ENCODE data around the gene RAB11B.

The RAB11B gene

DNA sequence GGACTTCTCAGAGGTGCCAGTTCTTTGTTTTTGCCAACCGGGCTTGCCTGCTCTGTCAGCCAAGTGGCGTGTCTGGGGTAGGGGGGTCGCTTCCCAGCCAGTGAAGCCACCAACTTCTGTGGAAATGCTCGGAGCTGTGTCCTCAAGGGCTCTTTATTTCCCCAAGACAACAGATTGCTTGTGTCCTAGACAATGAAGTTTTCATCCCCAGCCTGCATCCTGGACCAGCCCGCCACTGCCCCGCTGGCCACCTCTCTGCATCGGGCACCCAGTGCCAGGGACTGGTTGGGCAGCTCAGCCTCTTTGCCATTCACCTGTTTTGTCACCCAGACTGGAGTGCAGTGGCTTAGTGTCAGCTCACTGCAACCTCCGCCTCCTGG lies 3.7 kb downstream of the RAB11B start:
- Histone ChIP-seq H3K4me1 (ENCODE audit: control insufficient read depth in 5 of 5, insufficient read depth in 5 of 5, low read length in 5 of 5) (peaks cover 14 to 86% (median 77%) of the 10 kb centered on the region in 5 donors), H3K27me3 (ENCODE audit: control insufficient read depth in 5 of 5, insufficient read depth in 4 of 5, low read length in 5 of 5) (no peaks in the 10 kb centered on the region), H3K27ac (ENCODE audit: low read depth, low read length) (peak overlapping the region; percentile 92), H3K9ac (ENCODE audit: low read length in 5 of 5) (peak overlapping the region in 4 of 5 donors; percentile 31 to 73 (median 69)), H3K4me3 (ENCODE audit: low read depth in 1 of 5, low read length in 5 of 5) (no peak overlapping the region), H3K36me3 (ENCODE audit: control insufficient read depth in 5 of 5, insufficient read depth in 5 of 5, low read length in 5 of 5) (peaks cover 0 to 7% (median 3%) of the 10 kb centered on the region in 5 donors), H3K9me3 (ENCODE audit: control insufficient read depth in 5 of 5, low read length in 5 of 5) (no peaks in the 10 kb centered on the region)

DNA sequence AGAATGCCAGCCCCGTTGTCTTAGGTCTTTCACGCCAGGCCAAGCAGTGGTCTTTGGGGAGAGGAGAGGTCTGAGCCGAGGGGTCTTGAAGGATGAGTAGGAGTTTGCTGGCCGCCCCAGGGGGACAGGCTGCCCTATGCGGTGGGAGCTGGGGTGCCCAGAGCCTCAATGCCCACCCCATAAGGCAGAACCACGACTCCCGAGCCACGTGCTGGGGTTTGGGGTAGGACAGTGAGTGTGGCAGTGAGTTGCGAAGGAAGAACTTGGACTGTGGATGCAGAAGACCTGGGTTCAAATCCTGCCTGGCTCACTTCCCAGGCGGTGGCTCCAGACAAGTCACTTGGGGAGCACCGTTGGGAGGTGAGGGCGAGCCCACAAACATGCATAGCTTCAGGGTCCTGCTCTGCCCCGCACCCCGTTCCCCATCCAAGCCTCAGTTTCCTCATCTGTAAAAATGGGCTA lies 5.5 kb downstream of the RAB11B start:
- peaks cover 14 to 78% (median 72%) of the 10 kb centered on the region in 5 donors for H3K4me1 ChIP-seq (ENCODE audit: control insufficient read depth in 5 of 5, insufficient read depth in 5 of 5, low read length in 5 of 5)
- no peaks in the 10 kb centered on the region for H3K9me3 ChIP-seq (ENCODE audit: control insufficient read depth in 5 of 5, low read length in 5 of 5)
- H3K9ac ChIP-seq (ENCODE audit: low read length in 5 of 5): no peak overlapping the region
- peaks cover 0 to 20% (median 18%) of the 10 kb centered on the region in 5 donors for H3K36me3 ChIP-seq (ENCODE audit: control insufficient read depth in 5 of 5, insufficient read depth in 5 of 5, low read length in 5 of 5)
- peak overlapping the region; percentile 92 for H3K27ac ChIP-seq (ENCODE audit: low read depth, low read length)
- H3K4me3 ChIP-seq (ENCODE audit: low read depth in 1 of 5, low read length in 5 of 5): no peak overlapping the region
- no peaks in the 10 kb centered on the region for H3K27me3 ChIP-seq (ENCODE audit: control insufficient read depth in 5 of 5, insufficient read depth in 4 of 5, low read length in 5 of 5)

DNA sequence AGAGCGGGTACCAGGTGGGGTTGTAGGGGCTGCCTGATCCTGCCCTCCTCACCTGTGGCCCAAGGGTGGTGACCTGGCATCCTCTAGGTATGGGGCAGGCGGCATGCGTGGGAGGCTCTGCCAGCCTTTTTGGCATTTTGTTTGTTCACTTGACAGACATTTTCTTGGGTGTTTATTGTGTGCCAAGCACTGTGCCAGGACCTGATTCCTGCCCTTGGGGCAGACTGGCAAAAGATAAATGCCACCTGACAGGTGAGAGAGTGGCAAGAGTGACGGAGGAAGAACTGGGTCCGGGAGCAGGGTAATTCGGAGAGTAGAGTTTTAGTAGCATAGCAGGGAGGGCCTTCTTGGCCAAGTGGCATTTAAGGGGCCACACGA lies 6.0 kb downstream of the RAB11B start:
- H3K27me3 ChIP-seq (ENCODE audit: control insufficient read depth in 5 of 5, insufficient read depth in 4 of 5, low read length in 5 of 5): no peaks in the 10 kb centered on the region
- H3K4me3 ChIP-seq (ENCODE audit: low read depth in 1 of 5, low read length in 5 of 5): no peak overlapping the region
- H3K36me3 ChIP-seq (ENCODE audit: control insufficient read depth in 5 of 5, insufficient read depth in 5 of 5, low read length in 5 of 5): peaks cover 0 to 22% (median 18%) of the 10 kb centered on the region in 5 donors
- no peak overlapping the region for H3K27ac ChIP-seq (ENCODE audit: low read depth, low read length)
- H3K4me1 ChIP-seq (ENCODE audit: control insufficient read depth in 5 of 5, insufficient read depth in 5 of 5, low read length in 5 of 5): peaks cover 14 to 74% (median 68%) of the 10 kb centered on the region in 5 donors
- H3K9ac ChIP-seq (ENCODE audit: low read length in 5 of 5): no peak overlapping the region
- H3K9me3 ChIP-seq (ENCODE audit: control insufficient read depth in 5 of 5, low read length in 5 of 5): no peaks in the 10 kb centered on the region

DNA sequence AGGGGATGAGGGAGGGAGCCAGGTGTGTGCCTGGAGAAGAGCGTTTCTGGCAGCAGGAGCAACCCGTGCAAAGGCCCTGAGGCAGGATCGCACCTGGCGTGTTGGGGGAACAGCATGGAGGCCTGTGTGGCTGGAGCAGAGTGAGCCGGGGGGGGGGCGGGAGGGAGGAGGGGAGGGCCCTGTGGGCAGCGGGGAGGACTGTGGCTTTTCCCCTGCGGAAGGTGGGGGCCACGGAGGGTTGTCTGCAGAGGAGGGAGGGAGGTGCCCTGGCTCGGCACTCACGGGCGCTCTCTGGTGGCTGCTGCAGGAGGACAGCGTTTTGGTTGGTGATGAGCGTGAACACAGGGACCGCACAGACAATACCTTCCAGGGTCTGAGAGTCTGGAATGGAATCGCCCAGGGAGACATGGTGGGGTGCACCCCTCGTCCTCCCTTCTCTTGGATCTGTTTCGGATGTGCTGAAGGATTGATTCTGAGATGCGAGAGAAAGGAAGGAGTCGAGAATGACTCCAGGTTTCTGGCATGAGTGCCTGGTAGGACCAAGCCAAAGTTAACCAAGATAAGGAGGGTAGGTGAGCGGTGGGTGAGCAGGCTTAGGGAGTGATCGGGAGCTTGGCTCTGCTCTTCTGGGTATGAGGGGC lies 6.5 kb downstream of the RAB11B start:
- Histone ChIP-seq H3K27ac (ENCODE audit: low read depth, low read length) (no peak overlapping the region), H3K9me3 (ENCODE audit: control insufficient read depth in 5 of 5, low read length in 5 of 5) (no peaks in the 10 kb centered on the region), H3K9ac (ENCODE audit: low read length in 5 of 5) (peak overlapping the region in 3 of 5 donors; percentile 1 to 35 (median 2)), H3K36me3 (ENCODE audit: control insufficient read depth in 5 of 5, insufficient read depth in 5 of 5, low read length in 5 of 5) (peaks cover 0 to 23% (median 18%) of the 10 kb centered on the region in 5 donors), H3K4me1 (ENCODE audit: control insufficient read depth in 5 of 5, insufficient read depth in 5 of 5, low read length in 5 of 5) (peaks cover 9 to 69% (median 63%) of the 10 kb centered on the region in 5 donors), H3K4me3 (ENCODE audit: low read depth in 1 of 5, low read length in 5 of 5) (no peak overlapping the region), H3K27me3 (ENCODE audit: control insufficient read depth in 5 of 5, insufficient read depth in 4 of 5, low read length in 5 of 5) (no peaks in the 10 kb centered on the region)

DNA sequence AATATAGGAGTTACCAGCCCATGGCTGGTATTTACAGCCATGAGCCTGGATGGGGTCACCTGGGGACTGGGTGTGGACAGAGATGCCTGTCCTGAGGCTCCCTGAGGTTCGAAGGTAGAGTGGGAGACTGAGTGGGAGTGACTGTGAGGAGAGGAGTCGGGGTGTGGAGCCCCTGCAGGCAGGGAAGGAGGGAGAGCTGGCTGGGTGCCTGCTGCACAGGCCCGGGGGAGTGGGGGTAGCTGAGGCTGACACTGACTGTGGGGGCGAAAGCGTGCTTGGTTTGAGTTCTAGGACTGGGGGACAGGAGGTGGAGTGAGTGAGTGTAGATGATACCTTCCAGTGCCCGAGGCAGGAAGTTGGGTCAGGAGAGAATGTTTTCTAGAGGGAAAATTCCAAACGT lies 7.1 kb downstream of the RAB11B start:
- Histone ChIP-seq H3K27ac (ENCODE audit: low read depth, low read length) (no peak overlapping the region), H3K27me3 (ENCODE audit: control insufficient read depth in 5 of 5, insufficient read depth in 4 of 5, low read length in 5 of 5) (no peaks in the 10 kb centered on the region), H3K9ac (ENCODE audit: low read length in 5 of 5) (peak overlapping the region in 3 of 5 donors; percentile 1 to 35 (median 2)), H3K4me1 (ENCODE audit: control insufficient read depth in 5 of 5, insufficient read depth in 5 of 5, low read length in 5 of 5) (peaks cover 6 to 63% (median 57%) of the 10 kb centered on the region in 5 donors), H3K4me3 (ENCODE audit: low read depth in 1 of 5, low read length in 5 of 5) (no peak overlapping the region), H3K36me3 (ENCODE audit: control insufficient read depth in 5 of 5, insufficient read depth in 5 of 5, low read length in 5 of 5) (peaks cover 0 to 29% (median 23%) of the 10 kb centered on the region in 5 donors), H3K9me3 (ENCODE audit: control insufficient read depth in 5 of 5, low read length in 5 of 5) (no peaks in the 10 kb centered on the region)

DNA sequence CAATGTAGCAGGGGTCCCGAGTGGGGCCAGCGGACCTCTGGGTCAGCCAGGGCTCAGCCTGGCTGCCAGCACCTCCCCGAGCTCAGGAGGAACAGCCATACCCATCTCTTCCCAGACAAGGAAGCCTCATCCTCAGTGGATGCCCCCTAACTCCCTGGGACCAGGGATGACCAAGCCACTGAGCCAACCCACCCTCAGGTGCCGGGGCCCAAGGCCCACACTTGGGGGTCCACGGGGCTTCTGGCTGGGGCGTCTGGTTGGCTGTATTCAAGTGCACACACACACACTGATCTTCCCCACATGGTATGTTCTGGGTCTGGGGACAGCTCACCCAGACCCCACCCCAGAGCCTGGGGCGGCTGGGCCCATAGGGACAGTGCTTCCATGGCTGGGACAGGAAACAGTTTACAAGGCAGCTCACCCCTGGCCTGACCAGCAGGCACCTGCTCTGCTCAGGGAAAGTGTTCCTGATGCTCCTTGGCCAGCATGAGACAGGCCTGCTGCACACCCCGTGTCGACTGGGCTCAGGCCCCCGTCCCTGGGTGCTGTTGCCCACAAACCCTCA lies 7.7 kb downstream of the RAB11B start:
- H3K4me1 ChIP-seq (ENCODE audit: control insufficient read depth in 5 of 5, insufficient read depth in 5 of 5, low read length in 5 of 5): peaks cover 5 to 58% (median 53%) of the 10 kb centered on the region in 5 donors
- peak overlapping the region in 1 of 5 donors; percentile 1 for H3K9ac ChIP-seq (ENCODE audit: low read length in 5 of 5)
- no peaks in the 10 kb centered on the region for H3K9me3 ChIP-seq (ENCODE audit: control insufficient read depth in 5 of 5, low read length in 5 of 5)
- no peak overlapping the region for H3K4me3 ChIP-seq (ENCODE audit: low read depth in 1 of 5, low read length in 5 of 5)
- H3K36me3 ChIP-seq (ENCODE audit: control insufficient read depth in 5 of 5, insufficient read depth in 5 of 5, low read length in 5 of 5): peaks cover 0 to 35% (median 28%) of the 10 kb centered on the region in 5 donors
- H3K27ac ChIP-seq (ENCODE audit: low read depth, low read length): no peak overlapping the region
- no peaks in the 10 kb centered on the region for H3K27me3 ChIP-seq (ENCODE audit: control insufficient read depth in 5 of 5, insufficient read depth in 4 of 5, low read length in 5 of 5)

DNA sequence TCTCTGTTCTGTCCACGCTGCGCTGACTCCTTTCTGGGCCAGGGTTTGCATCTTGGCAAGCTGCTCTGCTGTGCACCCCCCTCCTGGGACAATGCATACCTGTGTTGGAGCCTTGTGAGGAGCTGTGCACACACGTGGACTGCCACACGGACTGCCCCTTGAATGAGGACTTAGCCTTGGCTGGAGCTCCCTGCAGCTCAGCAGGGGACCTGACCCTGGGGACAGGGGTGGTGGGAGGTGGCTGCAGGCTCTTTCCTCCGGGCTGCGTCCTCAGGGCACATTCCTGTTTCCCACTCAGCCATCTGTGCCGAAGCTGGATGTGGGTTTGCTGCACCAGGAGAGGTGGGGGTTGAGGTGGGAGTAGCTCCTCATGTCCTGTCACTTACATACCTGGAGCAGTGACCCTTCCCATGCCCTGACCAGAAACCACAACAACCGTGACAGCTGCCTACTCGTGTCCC lies 8.2 kb downstream of the RAB11B start:
- Histone ChIP-seq H3K27ac (ENCODE audit: low read depth, low read length) (no peak overlapping the region), H3K4me3 (ENCODE audit: low read depth in 1 of 5, low read length in 5 of 5) (no peak overlapping the region), H3K4me1 (ENCODE audit: control insufficient read depth in 5 of 5, insufficient read depth in 5 of 5, low read length in 5 of 5) (peaks cover 5 to 53% (median 48%) of the 10 kb centered on the region in 5 donors), H3K9me3 (ENCODE audit: control insufficient read depth in 5 of 5, low read length in 5 of 5) (no peaks in the 10 kb centered on the region), H3K27me3 (ENCODE audit: control insufficient read depth in 5 of 5, insufficient read depth in 4 of 5, low read length in 5 of 5) (no peaks in the 10 kb centered on the region), H3K9ac (ENCODE audit: low read length in 5 of 5) (no peak overlapping the region), H3K36me3 (ENCODE audit: control insufficient read depth in 5 of 5, insufficient read depth in 5 of 5, low read length in 5 of 5) (peaks cover 0 to 40% (median 33%) of the 10 kb centered on the region in 5 donors)

DNA sequence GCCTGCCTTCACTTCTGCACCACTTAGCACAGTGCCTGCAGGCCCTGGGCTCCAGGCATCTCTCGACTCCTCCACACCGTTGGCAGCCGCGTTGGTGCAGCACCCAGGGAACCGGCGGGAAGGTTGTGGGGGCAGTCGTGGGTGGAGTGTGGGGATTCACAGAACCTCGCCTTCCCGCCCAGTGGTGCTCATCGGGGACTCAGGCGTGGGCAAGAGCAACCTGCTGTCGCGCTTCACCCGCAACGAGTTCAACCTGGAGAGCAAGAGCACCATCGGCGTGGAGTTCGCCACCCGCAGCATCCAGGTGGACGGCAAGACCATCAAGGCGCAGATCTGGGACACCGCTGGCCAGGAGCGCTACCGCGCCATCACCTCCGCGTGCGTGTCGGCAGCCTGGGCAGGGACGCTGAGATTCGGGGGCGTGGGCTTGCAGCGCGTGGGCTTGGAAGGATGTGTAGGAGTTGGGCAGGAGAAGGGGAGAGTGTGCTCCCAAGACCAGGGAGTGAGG lies 9.6 kb downstream of the RAB11B start:
- H3K27ac ChIP-seq (ENCODE audit: low read depth, low read length): no peak overlapping the region
- peaks cover 3 to 40% (median 35%) of the 10 kb centered on the region in 5 donors for H3K4me1 ChIP-seq (ENCODE audit: control insufficient read depth in 5 of 5, insufficient read depth in 5 of 5, low read length in 5 of 5)
- H3K9me3 ChIP-seq (ENCODE audit: control insufficient read depth in 5 of 5, low read length in 5 of 5): no peaks in the 10 kb centered on the region
- H3K36me3 ChIP-seq (ENCODE audit: control insufficient read depth in 5 of 5, insufficient read depth in 5 of 5, low read length in 5 of 5): peaks cover 0 to 53% (median 45%) of the 10 kb centered on the region in 5 donors
- H3K27me3 ChIP-seq (ENCODE audit: control insufficient read depth in 5 of 5, insufficient read depth in 4 of 5, low read length in 5 of 5): no peaks in the 10 kb centered on the region
- H3K9ac ChIP-seq (ENCODE audit: low read length in 5 of 5): no peak overlapping the region
- no peak overlapping the region for H3K4me3 ChIP-seq (ENCODE audit: low read depth in 1 of 5, low read length in 5 of 5)

DNA sequence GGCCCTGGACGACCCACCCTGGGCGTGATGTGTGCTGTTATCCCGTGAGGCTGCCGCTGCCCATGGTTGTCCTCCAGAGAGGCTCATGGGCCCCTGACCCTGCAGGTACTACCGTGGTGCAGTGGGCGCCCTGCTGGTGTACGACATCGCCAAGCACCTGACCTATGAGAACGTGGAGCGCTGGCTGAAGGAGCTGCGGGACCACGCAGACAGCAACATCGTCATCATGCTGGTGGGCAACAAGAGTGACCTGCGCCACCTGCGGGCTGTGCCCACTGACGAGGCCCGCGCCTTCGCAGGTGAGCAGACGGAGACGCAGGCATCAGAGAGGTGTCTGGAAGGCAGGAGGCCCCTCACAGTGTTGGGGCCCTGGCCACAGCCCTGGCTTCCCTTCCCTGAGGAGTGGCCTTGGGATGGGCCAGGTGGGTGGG lies 11.8 kb downstream of the RAB11B start:
- peaks cover 3 to 23% (median 17%) of the 10 kb centered on the region in 5 donors for H3K4me1 ChIP-seq (ENCODE audit: control insufficient read depth in 5 of 5, insufficient read depth in 5 of 5, low read length in 5 of 5)
- no peaks in the 10 kb centered on the region for H3K27me3 ChIP-seq (ENCODE audit: control insufficient read depth in 5 of 5, insufficient read depth in 4 of 5, low read length in 5 of 5)
- no peak overlapping the region for H3K9ac ChIP-seq (ENCODE audit: low read length in 5 of 5)
- H3K9me3 ChIP-seq (ENCODE audit: control insufficient read depth in 5 of 5, low read length in 5 of 5): no peaks in the 10 kb centered on the region
- H3K36me3 ChIP-seq (ENCODE audit: control insufficient read depth in 5 of 5, insufficient read depth in 5 of 5, low read length in 5 of 5): peaks cover 0 to 59% (median 50%) of the 10 kb centered on the region in 5 donors
- H3K27ac ChIP-seq (ENCODE audit: low read depth, low read length): no peak overlapping the region
- H3K4me3 ChIP-seq (ENCODE audit: low read depth in 1 of 5, low read length in 5 of 5): no peak overlapping the region
